GM21390 (cell line): Measurements from ENCODE around the gene TEX12.
A peak's percentile ranks its signal among the peaks of the same experiment; 100 is the strongest.
"Not testable (repeated sequence)": the region's sequence is repeated elsewhere in the genome, so short reads cannot be mapped to it uniquely, and the experiment has no call there.

Experiments used
- ATAC-seq: cut with Tn5 transposase; IDR thresholded peaks from one replicate; pipeline ENCODE4 v1.9.1; 2021; ENCODE audit not compliant: unreplicated experiment

The TEX12 gene

DNA sequence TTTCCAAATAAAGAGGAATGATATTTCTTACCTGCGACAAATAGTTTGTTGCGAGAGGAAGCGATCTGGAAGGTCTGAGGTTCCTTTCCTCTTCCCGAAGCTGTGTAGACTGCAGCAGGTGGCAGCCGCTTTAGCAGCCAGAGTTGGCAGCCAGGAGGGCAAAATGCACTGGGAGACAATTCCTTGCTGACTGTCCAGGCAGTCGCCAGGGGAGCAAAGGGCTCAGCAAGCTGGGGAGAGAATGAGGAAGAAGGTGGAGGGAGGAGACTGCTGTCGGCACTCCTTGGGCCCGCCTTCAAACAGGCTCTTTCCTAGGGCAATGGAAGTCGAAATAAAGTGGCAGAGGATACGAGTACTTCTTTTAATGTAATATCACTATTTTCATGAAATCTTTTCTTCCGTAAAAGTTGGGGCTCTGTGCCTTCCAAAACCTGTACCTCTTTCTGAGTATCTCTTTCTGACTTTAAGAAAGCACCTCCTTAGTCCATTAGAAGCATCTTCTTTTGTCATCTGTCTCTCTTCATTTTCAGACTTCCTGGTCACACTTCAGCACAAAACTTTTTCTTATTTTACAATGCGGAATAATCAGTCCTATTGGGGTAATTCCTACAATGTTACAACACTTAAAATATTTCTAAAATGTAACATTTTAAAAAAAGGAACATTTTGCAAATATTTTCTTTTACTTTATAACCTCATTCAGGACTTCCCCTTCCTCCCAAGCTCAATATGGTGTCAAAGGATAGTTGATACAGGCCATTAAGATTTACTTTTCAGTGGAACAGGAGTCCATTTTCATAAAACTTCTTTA, 3.1 kb upstream of the TEX12 start, which contains the start of gene IL18:
IL18 (minus strand) TSS at position 220 of the 811 bp plus-strand sequence. CDS start 9,041 bp downstream, outside the sequence.
- ATAC-seq = no peak

DNA sequence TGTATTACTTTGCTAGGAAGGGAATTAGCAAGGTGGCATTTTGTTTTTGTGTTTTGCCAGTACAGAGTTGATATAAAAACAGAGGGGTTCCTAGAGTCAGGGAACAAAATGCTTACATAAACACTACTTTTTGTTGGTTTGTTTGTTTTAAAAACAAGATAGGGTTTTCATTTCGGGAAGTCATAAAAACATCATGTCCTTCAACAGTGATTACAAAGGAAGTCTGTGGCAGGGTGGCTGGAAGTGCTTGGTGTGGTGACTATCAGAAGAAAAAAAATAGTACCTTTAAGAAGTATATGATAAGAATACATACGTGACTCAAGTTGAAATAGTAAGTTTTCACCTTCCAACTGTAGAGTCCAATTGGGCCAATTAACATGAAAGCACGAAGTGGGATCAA, 2.1 kb upstream of the TEX12 start:
- ATAC-seq = no peak

DNA sequence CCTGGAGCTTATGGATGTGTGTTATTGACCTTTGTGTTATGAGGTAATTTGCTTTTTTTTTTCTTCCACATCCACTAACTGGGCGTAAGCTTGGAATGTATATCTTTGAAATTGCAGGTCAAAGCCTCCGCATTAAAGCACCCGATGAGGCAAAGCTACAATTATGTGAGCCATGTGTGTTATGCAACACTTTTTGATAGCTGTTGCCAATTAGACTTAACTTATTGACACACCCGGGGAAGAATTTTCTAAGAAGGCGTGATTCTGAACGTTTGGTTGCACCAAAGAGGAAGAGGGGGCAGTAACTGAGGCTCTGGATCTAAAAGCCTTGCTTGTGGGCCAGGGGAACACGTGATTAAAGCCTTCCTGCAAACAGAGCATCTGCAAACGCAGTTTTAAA, 610 bp upstream of the TEX12 start:
- no peak for ATAC-seq

DNA sequence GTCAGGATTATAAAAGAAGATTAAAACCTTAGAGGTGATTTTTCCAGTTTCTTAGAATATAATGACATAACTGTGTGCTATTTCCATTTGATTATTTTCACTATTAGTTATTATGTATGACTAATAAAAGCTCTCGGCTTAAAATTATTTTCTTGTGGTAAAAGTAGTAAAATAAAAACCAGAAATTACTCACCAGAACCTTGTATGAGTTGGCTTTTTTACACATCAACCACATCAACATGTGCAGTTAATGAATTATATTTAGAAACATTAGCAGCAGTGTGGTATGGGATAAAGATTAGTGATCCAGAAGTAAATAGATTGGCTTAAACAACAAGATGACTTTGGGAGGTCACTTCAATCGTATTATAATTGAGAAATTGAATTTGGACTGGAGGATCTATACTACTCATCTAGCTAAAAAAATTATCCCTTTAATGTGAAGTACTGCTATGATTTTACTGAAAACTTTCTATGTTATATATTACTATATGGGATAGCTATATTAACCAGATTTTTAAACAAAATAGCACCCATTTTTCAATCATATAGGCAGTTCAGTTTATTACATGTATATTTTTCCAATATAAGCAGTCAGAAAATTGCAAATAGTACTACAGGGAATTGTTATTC, 5.3 kb downstream of the TEX12 start:
- no peak for ATAC-seq

DNA sequence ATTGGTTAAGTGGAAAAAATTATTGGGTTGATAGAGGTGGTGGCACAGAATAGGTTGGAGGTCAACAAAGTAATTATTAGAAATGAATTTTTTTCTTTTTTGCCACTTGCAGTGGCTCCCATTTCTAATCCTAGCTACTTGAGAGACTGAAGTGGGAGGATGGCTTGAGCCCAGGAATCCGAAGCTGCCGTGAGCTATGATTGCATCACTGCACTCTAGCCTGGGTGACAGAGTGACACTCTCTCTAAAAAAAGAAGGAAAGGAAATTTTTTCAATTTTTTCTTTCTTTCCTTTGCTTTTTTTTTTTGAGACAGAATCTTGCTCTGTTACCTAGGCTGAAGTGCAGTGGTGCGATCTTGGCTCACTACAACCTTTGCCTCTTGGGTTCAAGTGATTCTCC, 6.0 kb downstream of the TEX12 start:
- no peak for ATAC-seq

DNA sequence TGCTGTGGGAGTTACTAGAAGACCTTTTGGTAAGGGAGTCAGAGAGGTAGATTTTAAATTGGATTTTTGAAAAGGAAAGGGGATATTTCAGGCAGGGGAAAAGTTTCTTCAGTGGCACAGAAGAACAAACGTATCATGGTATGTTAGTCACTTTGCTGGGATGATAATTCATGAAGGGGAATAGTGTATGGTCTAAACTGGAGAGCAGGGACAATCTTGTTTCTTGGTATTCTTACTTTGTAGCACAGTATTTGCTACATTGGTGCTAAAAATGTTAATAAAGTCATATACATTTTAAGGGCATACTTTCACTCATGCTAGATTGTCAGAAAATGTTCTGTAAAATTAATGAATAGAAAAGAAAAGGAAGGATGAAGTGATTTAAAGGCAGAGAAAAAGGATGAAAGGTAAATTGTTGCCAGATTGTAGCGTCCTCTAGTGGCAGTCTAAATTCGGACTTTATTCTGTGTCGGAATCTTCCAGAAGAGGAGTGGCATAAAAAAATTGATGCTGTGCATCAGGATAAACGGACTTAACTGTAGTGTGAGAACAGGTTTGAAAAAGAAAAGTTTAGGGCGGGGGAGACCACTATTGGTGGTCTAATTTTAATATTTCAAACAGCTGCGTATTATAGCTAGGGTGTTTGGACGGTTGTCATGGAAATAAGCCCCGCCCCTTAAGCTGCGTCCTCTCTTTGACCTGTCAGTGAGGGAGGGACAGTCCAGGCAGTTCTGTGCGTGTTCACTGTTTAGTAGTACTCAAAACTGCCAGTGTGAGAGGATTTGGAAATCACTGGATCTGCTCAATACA, 7.8 kb downstream of the TEX12 start, which contains the start of gene BCO2:
BCO2 (plus strand) TSS at position 724 of the 810 bp plus-strand sequence. CDS start 90 bp downstream, outside the sequence.
- ATAC-seq = peak; percentile 52

DNA sequence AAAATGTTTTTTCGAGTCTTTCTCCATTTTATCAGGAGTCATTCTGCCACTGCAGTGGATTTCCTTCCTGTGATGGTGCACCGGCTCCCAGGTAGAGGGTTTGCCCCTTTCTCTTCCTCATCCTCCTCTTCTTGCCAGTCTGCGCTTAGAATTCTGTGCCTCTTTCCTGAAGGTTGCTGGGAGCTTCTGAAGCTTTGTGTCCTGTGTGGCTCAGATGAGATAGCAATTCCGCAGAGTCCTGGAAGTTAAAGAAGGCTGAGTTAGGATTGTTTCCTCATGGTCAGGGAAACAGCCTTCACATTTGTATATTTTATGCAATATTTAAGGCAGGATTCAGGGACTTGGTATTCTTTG, 8.4 kb downstream of the TEX12 start:
- no peak for ATAC-seq

DNA sequence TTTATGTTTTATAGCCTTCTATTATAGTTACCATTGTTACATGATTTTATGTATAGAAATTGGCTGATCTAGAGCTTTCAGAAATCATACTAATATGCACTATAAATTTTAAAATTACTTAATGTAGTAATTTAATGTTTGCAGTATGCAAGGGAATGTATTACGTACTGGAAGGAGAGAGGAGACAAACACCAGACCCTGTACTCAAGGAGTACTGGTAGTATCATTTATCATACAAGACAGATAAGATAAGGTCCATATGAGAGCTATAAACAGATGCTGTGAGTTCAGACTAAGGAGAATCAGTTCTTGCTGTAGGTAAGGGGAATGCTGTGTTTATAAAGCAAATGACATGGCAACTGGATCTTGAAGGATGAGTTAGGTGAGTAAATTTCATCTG, 8.9 kb downstream of the TEX12 start:
- no peak for ATAC-seq

DNA sequence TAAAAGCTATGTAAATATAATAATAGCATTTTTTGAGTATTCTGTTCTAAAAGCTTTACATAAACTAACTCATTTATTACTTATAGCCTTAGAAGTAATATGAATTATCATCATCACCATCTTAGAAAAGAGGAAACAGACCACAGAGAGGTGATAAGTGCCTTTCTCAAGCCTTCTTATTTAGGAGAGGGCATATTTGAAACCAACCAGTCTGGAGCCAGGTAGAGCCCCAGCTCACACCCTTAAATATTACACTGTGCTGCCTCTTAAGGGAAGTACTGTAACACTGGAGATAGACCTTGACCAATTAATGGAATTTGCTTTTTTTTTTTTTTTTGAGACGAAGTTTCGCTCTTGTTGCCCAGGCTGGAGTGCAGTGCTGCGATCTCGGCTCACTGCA, 10.4 kb downstream of the TEX12 start:
- no peak for ATAC-seq

DNA sequence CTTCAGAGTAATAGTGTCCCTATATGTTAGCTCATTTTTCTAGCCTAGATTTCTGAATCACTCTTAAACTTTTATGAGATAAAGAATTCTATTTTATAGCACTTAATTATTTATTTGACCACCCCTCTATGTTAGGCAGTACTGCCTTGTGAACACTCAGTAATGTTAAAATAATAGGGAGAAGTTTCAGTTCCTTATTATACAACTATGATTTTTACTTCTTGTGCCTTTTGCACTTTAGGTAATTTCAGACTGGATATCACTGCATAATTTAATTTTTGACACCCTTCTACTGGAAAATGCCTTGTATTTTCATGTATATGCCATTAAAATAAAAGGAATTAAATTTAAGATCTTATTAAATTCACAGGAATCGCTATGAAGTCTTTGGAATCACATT, 11.3 kb downstream of the TEX12 start:
- no peak for ATAC-seq

DNA sequence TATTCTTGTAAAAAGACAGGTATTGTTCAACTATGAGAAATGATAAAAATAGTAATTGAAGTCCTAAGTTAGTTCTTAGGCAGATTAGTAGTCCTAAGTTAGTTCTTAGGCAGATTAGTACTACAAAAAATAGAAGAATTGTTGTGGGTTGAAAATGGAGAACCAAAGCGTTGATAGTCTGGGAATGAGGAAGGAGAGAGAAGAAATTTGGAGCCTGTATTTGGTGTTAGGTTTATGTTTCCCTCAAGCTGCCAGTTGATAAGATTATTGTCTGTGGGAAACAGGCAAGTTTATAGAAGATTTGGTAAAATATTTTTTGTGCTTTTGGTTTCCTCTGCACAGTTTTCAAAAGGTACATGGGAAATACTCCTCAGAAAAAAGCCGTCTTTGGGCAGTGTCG, 11.8 kb downstream of the TEX12 start:
- no peak for ATAC-seq

DNA sequence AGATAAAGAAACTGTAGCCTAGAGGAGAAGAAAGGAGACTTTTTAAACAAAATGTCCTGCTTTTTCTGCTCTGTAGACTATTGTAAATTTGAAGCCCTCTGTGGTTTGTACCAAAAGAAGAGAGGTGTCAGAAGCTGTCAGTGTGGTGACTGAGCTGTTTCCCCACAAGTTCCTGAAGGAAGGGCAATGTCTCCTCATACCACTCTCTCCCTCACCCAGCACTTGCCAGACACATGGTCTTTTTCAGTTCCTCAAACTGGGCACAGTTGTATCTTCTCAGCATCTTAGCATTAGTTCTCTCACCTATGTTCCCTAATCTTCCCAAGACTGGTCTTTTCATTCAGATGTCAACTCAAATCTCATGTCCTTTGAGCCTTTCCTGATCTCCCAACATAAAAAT, 12.4 kb downstream of the TEX12 start:
- peak; percentile 74 for ATAC-seq

DNA sequence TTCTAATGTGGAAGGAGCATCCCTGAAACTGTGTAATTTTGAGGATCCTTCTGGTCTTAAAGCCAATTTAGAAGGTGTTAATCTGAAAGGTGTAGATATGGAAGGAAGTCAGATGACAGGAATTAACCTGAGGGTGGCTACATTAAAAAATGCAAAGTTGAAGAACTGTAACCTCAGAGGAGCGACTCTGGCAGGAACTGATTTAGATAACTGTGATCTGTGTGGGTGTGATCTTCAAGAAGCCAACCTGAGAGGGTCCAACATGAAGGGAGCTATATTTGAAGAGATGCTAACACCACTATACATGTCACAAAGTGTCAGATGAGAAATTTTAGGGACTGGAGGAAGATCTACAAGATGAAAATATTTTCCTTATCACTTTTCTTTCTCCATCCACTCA, 15.7 kb downstream of the TEX12 start:
- no peak for ATAC-seq

DNA sequence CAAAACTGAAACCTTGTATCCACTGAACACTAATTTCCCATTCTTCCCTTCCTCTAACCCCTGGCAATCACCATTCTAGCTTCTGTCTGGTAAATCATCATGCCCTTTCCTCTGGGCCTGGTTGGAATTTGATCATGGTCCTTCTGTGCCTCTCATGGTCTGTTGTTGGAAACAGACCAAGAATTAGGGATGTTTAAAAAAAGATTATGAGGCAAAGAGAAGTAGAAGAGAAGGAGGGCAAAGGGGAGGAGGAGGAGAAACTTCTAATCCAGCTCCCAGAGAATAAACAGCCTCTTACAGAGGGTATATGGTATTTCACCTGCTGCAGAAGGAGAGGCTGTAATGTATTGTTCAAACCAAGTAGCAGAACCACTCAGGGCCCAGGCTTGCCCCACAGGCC, 18.7 kb downstream of the TEX12 start:
- no peak for ATAC-seq

DNA sequence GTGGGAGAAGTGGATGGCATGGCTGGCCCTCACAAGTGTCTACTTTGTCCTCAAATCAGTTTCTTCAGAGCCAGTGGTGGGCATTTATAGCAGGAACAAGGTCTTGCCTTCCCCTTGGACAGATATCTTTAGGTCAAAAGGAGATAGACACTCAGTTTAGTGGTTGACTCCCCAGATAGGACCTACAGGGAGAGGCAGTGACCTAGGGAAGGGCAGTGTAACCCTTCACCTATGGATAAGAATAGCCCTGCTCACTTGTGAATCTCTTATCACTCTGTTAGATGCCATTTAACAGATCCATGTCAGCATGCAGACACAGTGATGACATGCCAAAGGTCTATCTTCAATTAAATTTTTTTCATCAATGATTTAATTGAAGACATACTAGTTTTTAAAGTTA, 19.1 kb downstream of the TEX12 start:
- no peak for ATAC-seq

DNA sequence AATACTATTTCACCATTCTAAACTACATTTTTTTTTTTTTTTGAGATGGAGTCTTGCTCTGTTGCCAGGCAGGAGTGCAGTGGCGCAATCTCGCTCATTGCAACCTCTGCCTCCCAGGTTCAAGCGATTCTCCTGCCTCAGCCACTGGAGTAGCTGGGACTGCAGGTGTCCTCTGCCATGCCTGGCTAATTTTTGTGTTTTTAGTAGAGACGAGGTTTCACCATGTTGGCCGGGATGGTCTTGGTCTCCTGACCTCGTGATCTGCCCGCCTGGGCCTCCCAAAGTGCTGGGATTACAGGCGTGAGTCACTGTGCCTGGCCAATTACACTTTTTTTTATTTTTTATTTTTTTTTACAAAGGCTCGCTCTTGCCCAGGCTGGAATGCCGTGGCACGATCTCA, 27.9 kb downstream of the TEX12 start:
- not testable (repeated sequence) for ATAC-seq

DNA sequence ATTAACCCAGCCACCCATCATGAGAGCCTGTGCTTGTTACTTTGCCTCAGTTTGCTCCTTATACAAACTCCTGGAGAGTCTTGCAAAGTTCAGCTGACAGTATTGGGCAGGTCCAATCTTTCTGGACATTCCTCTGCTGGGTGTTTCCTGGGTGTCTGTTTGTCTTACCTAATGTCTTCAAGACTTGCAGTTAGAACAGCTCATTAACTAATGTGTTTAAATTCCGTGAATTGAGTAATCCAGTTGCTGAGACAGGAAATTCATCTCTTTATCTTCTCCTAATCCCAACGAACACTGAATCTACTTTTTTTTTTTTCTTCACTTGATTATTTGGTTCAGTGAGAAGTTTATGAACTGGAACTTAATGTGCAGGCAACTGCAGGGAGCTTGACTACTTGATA, 28.8 kb downstream of the TEX12 start:
- no peak for ATAC-seq

DNA sequence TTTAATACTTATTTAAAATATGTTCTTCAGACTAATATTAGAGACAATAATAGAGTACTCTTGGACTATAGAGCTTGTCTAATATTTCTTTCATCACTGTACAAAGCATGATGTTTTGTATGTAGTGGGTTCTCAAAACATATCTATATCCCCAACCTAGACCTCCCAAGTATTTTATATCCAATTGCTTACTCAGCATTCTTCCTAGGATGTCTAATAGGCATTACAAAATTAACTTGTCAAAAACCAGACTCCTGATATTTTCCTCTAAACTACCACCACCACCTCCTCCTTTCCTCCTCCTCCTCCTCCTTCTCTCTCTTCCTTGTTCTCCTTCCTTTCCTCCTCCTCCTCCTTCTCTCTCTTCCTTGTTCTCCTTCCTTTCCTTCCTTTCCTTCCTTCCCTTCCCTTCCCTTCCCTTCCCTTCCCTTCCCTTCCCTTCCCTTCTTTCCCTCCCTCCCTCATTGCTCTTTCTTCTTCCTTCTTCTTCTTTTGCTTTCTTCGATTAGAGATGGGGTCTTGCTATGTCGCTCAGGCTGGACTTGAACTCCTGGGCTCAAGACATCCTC, 29.4 kb downstream of the TEX12 start:
- no peak for ATAC-seq

DNA sequence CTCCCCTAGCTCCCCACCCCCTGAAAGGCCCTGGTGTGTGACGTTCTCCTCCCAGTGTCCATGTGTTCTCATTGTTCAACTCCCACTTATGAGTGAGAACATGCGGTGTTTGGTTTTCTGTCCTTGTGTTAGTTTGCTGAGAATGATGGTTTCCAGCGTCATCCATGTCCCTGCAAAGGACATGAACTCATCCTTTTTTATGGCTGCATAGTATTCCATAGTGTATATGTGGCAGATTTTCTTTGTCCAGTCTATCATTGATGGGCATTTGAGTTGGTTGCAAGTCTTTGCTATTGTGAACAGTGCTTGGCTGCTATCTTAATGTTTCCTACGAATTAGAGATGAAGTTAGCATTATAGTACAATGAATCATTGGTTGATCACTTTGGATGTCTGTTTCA, 31.9 kb downstream of the TEX12 start:
- not testable (repeated sequence) for ATAC-seq

DNA sequence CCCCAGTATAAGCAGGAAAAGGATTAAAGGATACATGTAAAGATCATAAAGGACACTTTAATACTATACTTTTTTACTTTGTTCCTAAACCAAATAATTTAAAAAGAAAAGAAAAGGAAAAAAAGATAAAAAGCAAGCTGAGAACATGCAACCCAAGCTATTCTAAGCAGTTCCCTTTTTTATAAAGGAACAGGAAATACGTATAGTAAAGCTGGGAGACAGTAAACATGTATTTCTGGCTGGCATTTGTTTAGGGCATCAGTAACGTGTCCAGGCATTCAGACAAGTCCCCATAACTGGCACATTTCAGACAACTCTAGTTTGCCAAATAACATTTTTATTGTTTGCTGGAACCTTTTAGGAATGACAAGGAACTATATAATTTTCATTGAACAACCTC, 33.1 kb downstream of the TEX12 start:
- no peak for ATAC-seq

DNA sequence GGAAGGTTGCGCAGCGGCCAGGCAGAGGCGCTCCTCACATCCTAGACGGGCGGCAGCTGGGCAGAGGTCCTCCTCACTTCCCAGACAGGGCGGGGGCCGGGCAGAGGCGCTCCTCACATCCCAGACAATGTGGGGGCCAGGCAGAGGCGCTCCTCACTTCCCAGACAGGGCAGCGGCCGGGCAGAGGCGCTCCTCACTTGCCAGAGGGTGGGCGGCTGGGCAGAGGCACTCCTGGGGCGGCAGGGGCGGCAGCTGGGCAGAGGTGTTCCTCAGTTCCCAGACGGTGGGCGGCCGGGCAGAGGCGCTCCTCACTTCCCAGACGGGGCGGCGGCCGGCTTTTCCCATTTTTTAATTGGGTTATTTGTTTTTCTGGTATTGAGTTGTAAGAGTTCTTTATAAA, 38.9 kb downstream of the TEX12 start:
- ATAC-seq = no peak
